ENCODE data around the gene PTGES.
"Not testable (repeated sequence)": the region's sequence is repeated elsewhere in the genome, so short reads cannot be mapped to it uniquely, and the experiment has no call there.

PTGES gene

GRCh38 chr9:129762985-129763926 lies 10.4 kb upstream of the PTGES start:
- TF ChIP-seq CTCF (conservative IDR thresholded peaks at IDR 0.05; ENCODE audit: low read depth), result no peak
- peak overlapping the region; percentile 65 for H3K27ac ChIP-seq
- ChIA-PET POLR2A (ENCODE audit: low non-redundant PET) (no interaction called here), CTCF (interaction anchor here (0.7 kb wide), 1 partner anchor 878 kb away, joined by 3 read pairs; no protein-coding TSS in a partner anchor)
- DNase-seq (ENCODE audit: low spot score), result no peak

- CTCF ChIA-PET, result interaction anchor here (0.6 to 1.3 kb wide), 3 partner anchors 19 to 877 kb away, joined by 3 to 4 read pairs (median 3); no protein-coding TSS in a partner anchor
- H3K27ac ChIP-seq, result peak overlapping the region; percentile 65
- POLR2A ChIA-PET (ENCODE audit: low non-redundant PET), result interaction anchor here (0.7 kb wide), 1 partner anchor 990 kb away, joined by 12 read pairs; no protein-coding TSS in a partner anchor
- DNase-seq (ENCODE audit: low spot score), result peak; percentile 79
Measured at GRCh38 chr9:129762370-129762984, 9.6 kb upstream of the PTGES start.

GRCh38 chr9:129761901-129762369 lies 9.1 kb upstream of the PTGES start:
- H3K27ac ChIP-seq, result no peak overlapping the region
- no peak for DNase-seq (ENCODE audit: low spot score)
- POLR2A ChIA-PET (ENCODE audit: low non-redundant PET), result interaction anchor here (0.7 kb wide), 1 partner anchor 990 kb away, joined by 12 read pairs; no protein-coding TSS in a partner anchor
- CTCF ChIA-PET, result interaction anchor here (0.6 to 1.3 kb wide), 2 partner anchors 20 to 24 kb away, joined by 3 to 4 read pairs; no protein-coding TSS in a partner anchor
- no peak for TF ChIP-seq CTCF (conservative IDR thresholded peaks at IDR 0.05; ENCODE audit: low read depth)

- H3K27ac ChIP-seq, result no peak overlapping the region
- POLR2A ChIA-PET (ENCODE audit: low non-redundant PET), result no interaction called here
Measured at GRCh38 chr9:129761293-129761900, 8.6 kb upstream of the PTGES start.

GRCh38 chr9:129760784-129761183 lies 7.9 kb upstream of the PTGES start:
- POLR2A ChIA-PET (ENCODE audit: low non-redundant PET); DNase-seq (ENCODE audit: low spot score); H3K27ac ChIP-seq: not testable (repeated sequence)
- CTCF ChIA-PET, result interaction anchor here (1.3 to 1.5 kb wide), 3 partner anchors 23 to 34 kb away, joined by 4 to 5 read pairs (median 4); no protein-coding TSS in a partner anchor

More at GRCh38 chr9:129761293-129761900, 8.6 kb upstream of the PTGES start:
- CTCF ChIA-PET, result interaction anchor here (0.6 to 1.3 kb wide), 2 partner anchors 20 to 23 kb away, joined by 3 to 4 read pairs; no protein-coding TSS in a partner anchor
- no peak for DNase-seq (ENCODE audit: low spot score)
- no peak for TF ChIP-seq CTCF (conservative IDR thresholded peaks at IDR 0.05; ENCODE audit: low read depth)

- POLR2A ChIA-PET (ENCODE audit: low non-redundant PET), result interaction anchor here (0.6 kb wide), 2 partner anchors 115 to 271 kb away, joined by 3 read pairs; no protein-coding TSS in a partner anchor
- no peak overlapping the region for H3K27ac ChIP-seq
- no peak for TF ChIP-seq CTCF (conservative IDR thresholded peaks at IDR 0.05; ENCODE audit: low read depth)
- CTCF ChIA-PET, result interaction anchor here (0.7 to 1.5 kb wide), 4 partner anchors 18 to 390 kb away, joined by 3 to 5 read pairs (median 4); no protein-coding TSS in a partner anchor
- no peak for DNase-seq (ENCODE audit: low spot score)
Measured at GRCh38 chr9:129759804-129760502, 7.1 kb upstream of the PTGES start.
